Rectal smooth muscle tissue (tissue), 1 donor: ENCODE results near the gene SAMD11.
A peak's percentile ranks its signal among the peaks of the same experiment; 100 is the strongest.
"Not testable (repeated sequence)": the region's sequence is repeated elsewhere in the genome, so short reads cannot be mapped to it uniquely, and the experiment has no call there.

ENCODE experiments used
- H3K27ac ChIP-seq: one replicate; pipeline ENCODE4 v1.7.0; 2013; ENCODE audit warnings: low read depth, low read length, inconsistent platforms
- H3K27me3 ChIP-seq: one replicate; pipeline ENCODE4 v1.7.0; 2013; ENCODE audit warnings: low read length; ENCODE audit not compliant: control insufficient read depth, insufficient read depth
- H3K36me3 ChIP-seq: one replicate; pipeline ENCODE4 v1.7.0; 2013; ENCODE audit warnings: low read length; ENCODE audit not compliant: control insufficient read depth, insufficient read depth
- H3K4me1 ChIP-seq: one replicate; pipeline ENCODE4 v1.7.0; 2013; ENCODE audit warnings: low read length; ENCODE audit not compliant: control insufficient read depth, insufficient read depth
- H3K4me3 ChIP-seq: one replicate; pipeline ENCODE4 v1.7.0; 2013; ENCODE audit warnings: low read length
- H3K9ac ChIP-seq: one replicate; pipeline ENCODE4 v1.7.0; 2013; ENCODE audit warnings: low read length

The SAMD11 gene, protein sequence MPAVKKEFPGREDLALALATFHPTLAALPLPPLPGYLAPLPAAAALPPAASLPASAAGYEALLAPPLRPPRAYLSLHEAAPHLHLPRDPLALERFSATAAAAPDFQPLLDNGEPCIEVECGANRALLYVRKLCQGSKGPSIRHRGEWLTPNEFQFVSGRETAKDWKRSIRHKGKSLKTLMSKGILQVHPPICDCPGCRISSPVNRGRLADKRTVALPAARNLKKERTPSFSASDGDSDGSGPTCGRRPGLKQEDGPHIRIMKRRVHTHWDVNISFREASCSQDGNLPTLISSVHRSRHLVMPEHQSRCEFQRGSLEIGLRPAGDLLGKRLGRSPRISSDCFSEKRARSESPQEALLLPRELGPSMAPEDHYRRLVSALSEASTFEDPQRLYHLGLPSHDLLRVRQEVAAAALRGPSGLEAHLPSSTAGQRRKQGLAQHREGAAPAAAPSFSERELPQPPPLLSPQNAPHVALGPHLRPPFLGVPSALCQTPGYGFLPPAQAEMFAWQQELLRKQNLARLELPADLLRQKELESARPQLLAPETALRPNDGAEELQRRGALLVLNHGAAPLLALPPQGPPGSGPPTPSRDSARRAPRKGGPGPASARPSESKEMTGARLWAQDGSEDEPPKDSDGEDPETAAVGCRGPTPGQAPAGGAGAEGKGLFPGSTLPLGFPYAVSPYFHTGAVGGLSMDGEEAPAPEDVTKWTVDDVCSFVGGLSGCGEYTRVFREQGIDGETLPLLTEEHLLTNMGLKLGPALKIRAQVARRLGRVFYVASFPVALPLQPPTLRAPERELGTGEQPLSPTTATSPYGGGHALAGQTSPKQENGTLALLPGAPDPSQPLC

DNA sequence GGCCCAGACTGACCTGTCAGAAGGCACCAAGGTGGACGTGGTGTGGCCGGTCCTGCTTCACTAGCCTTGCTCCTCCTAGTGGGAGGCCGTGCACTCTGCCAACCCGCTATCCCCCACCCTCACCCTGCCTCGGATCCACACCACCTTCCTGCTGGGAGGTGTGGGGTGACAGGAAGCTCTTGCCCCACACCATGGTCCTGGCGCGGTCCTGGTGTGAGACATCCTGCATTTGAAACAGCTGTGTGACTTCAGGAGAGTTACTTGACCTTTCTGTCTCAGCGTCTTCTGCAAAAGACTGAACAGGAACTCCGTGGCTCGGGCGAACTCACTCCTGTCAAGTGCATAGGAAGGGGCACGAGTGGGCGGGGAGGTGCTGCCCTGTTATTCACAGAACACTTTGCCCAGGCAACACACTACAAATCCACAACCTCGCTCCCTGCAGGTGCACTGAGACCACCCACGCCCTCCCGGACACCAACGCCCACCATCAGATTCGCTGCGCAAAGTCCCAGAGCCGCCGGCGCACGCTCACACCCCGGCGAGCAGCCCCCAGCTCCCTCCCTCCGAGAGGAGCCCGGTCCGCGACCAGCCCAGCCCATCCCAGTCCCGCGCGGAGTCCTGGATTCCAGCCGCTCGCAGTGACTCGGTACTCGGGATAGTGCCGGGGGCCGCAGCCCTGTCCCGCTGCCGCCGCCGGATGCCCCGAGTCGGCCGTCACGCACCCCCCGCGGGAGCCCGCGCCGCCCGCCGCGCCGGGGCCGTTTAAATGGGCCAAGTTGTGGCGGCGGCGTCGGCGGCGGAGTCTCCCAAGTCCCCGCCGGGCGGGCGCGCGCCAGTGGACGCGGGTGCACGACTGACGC is at the start of gene SAMD11:
TSS of gene SAMD11 (plus strand) at position 793 of the 860 bp plus-strand sequence. CDS start 509 bp downstream, outside the sequence.
- Histone ChIP-seq H3K36me3 (no peaks in the 10 kb centered on the region), H3K27me3 (peaks cover 48% of the 10 kb centered on the region), H3K4me3 (peak within 1 kb of the TSS; percentile 68), H3K4me1 (peaks cover 11% of the 10 kb centered on the region), H3K9ac (no peak within 1 kb of the TSS), H3K27ac (no peak within 1 kb of the TSS)

DNA sequence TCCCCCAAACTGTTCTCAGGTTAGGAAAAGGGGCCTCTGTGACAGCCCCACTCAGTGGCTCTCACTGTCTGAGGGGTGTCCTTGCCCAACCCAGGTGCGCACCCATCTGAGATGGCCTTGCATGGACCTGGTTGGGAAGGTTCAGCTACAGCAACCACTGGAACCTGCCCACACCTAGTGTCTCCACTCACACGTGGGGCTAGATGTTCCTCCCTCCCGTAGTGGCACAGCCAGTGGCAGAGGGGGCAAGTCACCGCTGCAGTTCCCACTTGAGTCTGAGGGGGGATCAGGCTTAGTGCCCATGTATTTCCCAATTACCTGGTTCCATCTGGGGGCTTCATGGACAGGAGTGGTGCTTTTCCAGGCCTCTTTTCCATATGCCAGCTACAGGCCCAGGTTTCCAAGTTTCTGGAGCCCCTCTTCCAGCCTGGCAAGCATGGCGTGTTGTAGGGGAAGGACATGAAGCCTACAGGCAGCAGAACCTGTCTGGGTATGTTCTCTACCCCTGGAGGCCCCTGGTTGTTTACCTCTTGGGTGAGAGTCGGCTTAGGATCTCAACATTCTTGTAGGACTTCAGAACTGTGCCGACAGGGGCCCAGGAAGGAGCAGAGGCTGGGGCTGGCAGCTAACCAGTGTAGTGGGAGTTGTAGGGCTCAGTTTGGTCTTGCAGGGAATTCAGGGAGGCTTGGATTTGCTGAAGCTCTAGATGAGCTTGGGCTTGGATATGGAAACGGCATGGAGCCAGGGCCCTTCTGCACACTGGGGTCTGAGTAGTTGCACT is 47.1 kb upstream of the SAMD11 start:
- not testable (repeated sequence) for H3K4me1 ChIP-seq, H3K9ac ChIP-seq, H3K27me3 ChIP-seq, H3K4me3 ChIP-seq, H3K36me3 ChIP-seq, H3K27ac ChIP-seq

DNA sequence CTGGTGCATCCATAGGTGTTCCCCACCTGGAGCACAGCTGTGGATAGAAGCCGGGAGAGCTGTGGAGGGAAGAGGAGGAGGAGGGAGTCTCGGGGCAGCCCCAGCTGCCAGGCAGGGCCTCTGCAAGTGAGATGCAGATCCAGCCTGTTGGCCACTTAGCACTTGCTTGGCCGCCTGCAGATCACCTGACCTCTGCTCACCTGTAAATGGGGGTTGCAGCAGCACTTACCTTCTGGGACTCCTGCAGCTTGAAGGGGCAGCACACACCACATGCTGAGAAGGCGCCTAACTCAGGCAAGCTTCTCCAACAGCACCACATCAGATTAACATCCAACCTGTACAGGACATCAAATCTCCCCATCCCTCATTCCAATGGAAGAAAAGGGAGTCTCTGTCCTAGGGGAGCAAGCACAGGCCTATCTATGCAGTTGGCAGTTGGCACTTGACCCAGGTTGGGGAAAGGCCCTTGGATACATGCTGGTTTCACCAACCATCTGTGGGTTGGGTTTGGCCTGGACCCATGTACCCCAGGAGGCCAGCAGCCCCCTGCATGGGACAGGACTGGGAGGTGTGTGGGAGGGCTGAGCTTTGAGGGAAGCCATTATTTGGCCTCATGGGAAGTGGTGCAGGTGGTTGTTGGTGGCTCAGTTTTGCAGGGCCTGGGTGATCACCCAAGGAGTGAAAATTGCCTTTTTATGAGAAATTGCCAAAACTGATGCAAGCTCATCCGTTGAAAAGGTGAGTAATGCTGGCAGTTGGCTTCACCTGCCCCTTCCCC is 46.3 kb upstream of the SAMD11 start:
- not testable (repeated sequence) for H3K9ac ChIP-seq, H3K27ac ChIP-seq, H3K36me3 ChIP-seq, H3K4me3 ChIP-seq, H3K4me1 ChIP-seq, H3K27me3 ChIP-seq

DNA sequence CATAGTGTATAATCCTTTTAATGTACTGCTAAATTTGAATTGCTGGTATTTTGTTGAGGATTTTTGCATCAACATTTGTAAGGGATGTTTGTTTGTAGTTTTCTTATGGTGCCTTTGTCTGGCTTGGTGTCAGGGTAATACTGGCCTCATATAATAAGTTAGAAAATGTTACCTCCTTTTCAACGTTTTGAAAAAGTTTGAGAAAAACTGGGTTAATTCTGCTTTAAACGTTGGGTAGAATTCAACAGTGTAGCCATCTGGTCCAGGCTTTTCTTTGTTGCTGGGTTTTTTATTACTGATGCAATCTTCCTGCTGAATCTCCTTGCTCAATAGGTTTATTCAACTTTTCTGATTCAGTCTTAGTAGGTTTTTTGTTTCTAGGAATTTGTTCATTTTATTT is 43.2 kb upstream of the SAMD11 start:
- H3K4me1 ChIP-seq, H3K27me3 ChIP-seq, H3K27ac ChIP-seq, H3K9ac ChIP-seq, H3K36me3 ChIP-seq, H3K4me3 ChIP-seq: not testable (repeated sequence)

DNA sequence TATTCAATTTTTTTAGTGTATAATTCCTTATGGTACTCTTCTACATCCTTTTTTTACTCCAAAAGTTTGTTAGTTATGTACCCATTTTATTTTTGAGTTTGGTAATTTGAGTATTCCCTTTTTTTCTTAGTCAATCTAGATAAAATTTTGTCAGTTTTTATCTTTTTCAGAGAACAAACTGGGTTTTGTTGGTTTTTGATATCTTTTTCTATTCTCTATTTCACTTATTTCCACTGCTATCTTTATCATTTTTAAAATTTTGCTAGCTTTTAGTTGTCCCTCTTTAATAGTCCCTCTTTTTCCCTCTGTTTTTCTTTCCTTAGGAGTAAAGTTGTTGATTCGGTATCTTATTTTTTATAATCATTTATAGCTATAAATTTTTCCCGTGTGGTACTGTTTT is 42.8 kb upstream of the SAMD11 start:
- H3K27me3 ChIP-seq, H3K4me3 ChIP-seq, H3K4me1 ChIP-seq, H3K9ac ChIP-seq, H3K27ac ChIP-seq, H3K36me3 ChIP-seq: not testable (repeated sequence)

DNA sequence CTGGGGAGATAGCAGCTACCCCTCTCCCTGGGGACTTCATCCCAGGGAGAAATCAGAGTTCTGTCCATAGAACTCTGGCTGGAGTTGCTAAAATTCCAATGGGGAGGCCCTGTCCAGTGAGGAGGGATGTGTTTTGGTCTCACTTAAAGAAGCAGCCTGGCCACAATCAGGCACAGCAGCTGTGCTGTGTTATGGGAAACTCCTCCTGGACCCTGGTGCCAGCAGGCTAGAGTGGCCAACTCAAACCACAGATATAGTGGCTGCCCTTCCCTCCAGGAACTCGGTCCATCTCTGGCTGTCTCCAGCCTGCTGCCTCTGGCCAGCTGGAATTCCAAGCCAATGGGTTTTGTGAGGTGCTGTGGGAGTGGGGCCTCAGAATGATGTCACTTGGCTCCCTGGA is 37.4 kb upstream of the SAMD11 start:
- Histone ChIP-seq H3K27ac (no peak overlapping the region), H3K27me3 (no peaks in the 10 kb centered on the region)

DNA sequence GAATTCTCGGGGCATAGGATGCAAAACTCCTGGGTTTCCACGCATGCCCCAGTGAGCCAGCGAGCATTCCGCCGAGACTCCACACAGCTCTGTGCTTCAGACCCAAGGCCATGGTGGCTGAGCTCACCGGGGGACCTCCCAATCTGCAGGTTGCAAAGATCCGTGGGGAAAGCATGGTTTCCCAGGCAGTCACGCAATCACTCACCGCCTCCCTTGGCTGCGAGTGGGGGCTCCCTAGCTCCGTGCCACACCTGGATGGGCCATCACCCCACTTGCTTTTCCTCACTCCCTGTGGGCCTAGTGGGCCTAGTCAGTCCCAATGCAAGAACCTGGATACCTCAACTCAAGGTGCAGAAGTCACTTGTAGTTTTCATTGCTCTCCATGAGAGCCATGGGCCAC is 37.0 kb upstream of the SAMD11 start:
- no peak overlapping the region for H3K9ac ChIP-seq
- no peak overlapping the region for H3K4me3 ChIP-seq
- no peaks in the 10 kb centered on the region for H3K4me1 ChIP-seq
- no peaks in the 10 kb centered on the region for H3K27me3 ChIP-seq
- H3K36me3 ChIP-seq: no peaks in the 10 kb centered on the region
- no peak overlapping the region for H3K27ac ChIP-seq

More for the DNA sequence above, 37.4 kb upstream of the SAMD11 start:
- Histone ChIP-seq H3K36me3 (no peaks in the 10 kb centered on the region), H3K4me3 (no peak overlapping the region), H3K9ac (no peak overlapping the region), H3K4me1 (no peaks in the 10 kb centered on the region)

DNA sequence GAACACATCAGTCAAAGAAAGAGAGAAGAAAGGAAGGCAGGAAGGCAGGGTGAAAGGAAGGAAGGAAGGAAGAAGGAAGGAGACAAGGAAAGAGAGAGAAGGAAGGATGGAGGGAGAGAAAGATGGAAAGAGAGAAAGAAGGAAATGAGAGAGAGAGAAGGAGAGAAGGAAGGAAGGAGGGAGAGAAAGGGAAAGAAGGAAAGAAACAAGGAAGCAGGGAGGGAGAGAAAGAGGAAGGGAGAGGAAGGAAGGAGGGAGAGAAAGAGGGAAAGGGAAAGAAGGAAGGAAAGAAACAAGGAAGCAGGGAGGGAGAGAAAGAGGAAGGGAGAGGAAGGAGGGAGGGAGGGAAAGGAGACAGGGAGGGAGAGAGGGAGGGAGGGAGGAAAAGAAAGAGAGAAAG is 35.4 kb upstream of the SAMD11 start:
- H3K36me3 ChIP-seq: no peaks in the 10 kb centered on the region
- no peaks in the 10 kb centered on the region for H3K4me1 ChIP-seq
- H3K4me3 ChIP-seq: no peak overlapping the region
- H3K27me3 ChIP-seq: no peaks in the 10 kb centered on the region
- no peak overlapping the region for H3K9ac ChIP-seq
- H3K27ac ChIP-seq: no peak overlapping the region

DNA sequence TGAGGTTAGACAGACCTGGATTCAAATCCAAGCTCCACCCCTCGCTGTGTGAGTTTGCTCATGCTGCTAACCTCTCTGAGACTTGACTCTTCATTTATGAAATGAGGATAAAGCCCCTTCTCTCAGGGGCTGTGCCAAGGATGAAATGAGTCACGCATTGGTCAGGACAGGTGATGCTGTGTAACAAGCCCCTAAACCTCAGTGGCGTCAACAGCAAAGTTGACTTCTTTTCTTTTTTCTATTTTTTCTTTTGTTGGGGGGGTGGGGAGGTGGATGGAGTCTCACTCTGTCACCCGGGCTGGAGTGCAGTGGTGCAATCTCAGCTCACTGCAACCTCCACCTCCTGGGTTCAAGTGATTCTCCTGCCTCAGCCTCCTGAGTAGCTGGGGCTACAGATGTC is 33.9 kb upstream of the SAMD11 start:
- not testable (repeated sequence) for H3K27ac ChIP-seq, H3K4me3 ChIP-seq, H3K36me3 ChIP-seq, H3K9ac ChIP-seq, H3K4me1 ChIP-seq, H3K27me3 ChIP-seq

DNA sequence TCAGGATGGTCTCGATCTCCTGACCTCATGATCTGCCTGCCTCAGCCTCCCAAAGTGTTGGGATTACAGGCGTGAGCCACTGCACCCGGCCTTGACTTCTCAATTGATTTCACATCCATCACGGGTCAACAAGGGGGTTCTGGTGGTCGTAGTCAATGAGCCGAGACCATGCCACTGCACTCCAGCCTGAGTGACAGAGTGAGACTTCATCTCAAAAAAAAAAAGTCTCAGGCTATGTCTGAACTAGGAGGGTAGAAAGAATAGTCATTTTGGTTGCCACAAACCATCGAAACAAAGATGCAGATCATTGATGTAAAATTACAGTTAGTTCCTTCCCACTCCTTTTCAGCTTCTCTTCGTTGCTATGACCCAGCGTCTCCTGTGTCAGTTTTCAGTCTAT is 33.5 kb upstream of the SAMD11 start:
- H3K4me1 ChIP-seq, H3K4me3 ChIP-seq, H3K27ac ChIP-seq, H3K27me3 ChIP-seq, H3K36me3 ChIP-seq, H3K9ac ChIP-seq: not testable (repeated sequence)

DNA sequence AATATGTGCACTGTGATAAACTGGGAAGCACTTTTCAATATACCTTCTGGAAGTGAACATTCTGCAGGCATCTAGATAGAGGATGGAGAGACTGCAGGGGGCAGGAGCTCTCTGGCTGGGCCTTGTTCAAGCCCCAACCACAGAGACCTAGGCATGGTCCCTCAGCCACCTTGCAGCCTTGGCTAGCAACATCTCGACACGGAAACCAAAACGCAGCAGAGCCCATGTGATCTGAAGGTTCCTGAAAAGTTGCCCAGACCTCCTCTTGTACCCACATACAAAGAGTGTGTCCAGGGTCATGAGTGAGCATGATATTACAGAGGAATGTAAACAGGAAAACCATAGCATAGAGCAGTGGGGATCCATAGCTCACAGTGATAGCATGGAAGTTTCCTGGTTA is 33.1 kb upstream of the SAMD11 start:
- Histone ChIP-seq H3K4me1 (no peaks in the 10 kb centered on the region), H3K27ac (no peak overlapping the region), H3K36me3 (no peaks in the 10 kb centered on the region), H3K27me3 (no peaks in the 10 kb centered on the region), H3K4me3 (no peak overlapping the region), H3K9ac (no peak overlapping the region)
